H1 (cell line): ENCODE results near the gene WDR45B. TPM values are rescaled to one million over a fixed set of nuclear protein-coding genes. Genes with fewer than 3 reads are reported as not detected.

Source experiments
- CTCF ChIA-PET: fragments of 300-600 bp; sonication (Branson Sonifier 250); formaldehyde crosslinking; loops from one replicate; lab custom pipeline; 2021; ENCODE audit not compliant: partially characterized antibody; lab: Charles Lee
- POLR2A ChIA-PET: fragments of 300-600 bp; sonication (Branson Sonifier 250); formaldehyde crosslinking; loops from one replicate; lab custom pipeline; 2021; ENCODE audit warnings: inconsistent platforms; ENCODE audit not compliant: partially characterized antibody; lab: Charles Lee
- DNase-seq, 2 experiments: peaks; one replicate each; pipeline versions ENCODE4 v3.0.0 to v3.0.0-alpha.2; 2010 to 2022; ENCODE audit warnings: low spot score in 2 of 2, low read depth in 1 of 2, mixed read lengths in 1 of 2
- FAIRE-seq: peaks from 2 replicates; lab custom pipeline; 2011; peaks lifted over from hg19 to GRCh38; lab: Jason Lieb, UNC
- H2AFZ ChIP-seq: 2 replicates; pipeline ENCODE4 v1.8.1; 2012; ENCODE audit warnings: low read length, inconsistent platforms
- H2AK5ac ChIP-seq: 2 replicates; pipeline ENCODE4 v1.6.1; 2013; ENCODE audit warnings: low read depth, low read length
- H2BK120ac ChIP-seq: replicated peaks from 2 replicates; pipeline ENCODE3; 2013; ENCODE audit warnings: low read depth, low read length, inconsistent platforms
- H2BK12ac ChIP-seq: 2 replicates; pipeline ENCODE4 v1.6.1; 2013; ENCODE audit warnings: low read depth, low read length
- H2BK15ac ChIP-seq: 2 replicates; pipeline ENCODE4 v1.6.1; 2013; ENCODE audit warnings: low read length
- H2BK20ac ChIP-seq: 2 replicates; pipeline ENCODE4 v1.6.1; 2013; ENCODE audit warnings: low read length
- H2BK5ac ChIP-seq: 2 replicates; pipeline ENCODE4 v1.6.1; 2013; ENCODE audit warnings: low read depth, low read length
- H3K14ac ChIP-seq: 2 replicates; pipeline ENCODE4 v1.6.1; 2013; ENCODE audit warnings: inconsistent platforms; ENCODE audit not compliant: insufficient read length
- H3K18ac ChIP-seq: 2 replicates; pipeline ENCODE4 v1.6.1; 2013; ENCODE audit warnings: low read length; ENCODE audit errors: extremely low read depth
- H3K23ac ChIP-seq: 2 replicates; pipeline ENCODE4 v1.6.1; 2013; ENCODE audit warnings: inconsistent platforms; ENCODE audit not compliant: insufficient read length
- H3K23me2 ChIP-seq: 2 replicates; pipeline ENCODE4 v1.6.1; 2013; ENCODE audit warnings: low read depth, low read length
- H3K27ac ChIP-seq: 2 replicates; pipeline ENCODE4 v1.6.1; 2011; ENCODE audit warnings: low read depth, low read length, inconsistent platforms
- H3K27me3 ChIP-seq, 4 experiments: replicated peaks in 1 of 4; 1 replicate in 1 of 4; 2 replicates in 3 of 4; pipeline versions ENCODE4 v1.6.1 to v1.8.1; 2011 to 2013; ENCODE audit warnings: low read length in 3 of 4, mild to moderate bottlenecking in 3 of 4, inconsistent platforms in 2 of 4, mixed read lengths in 2 of 4, moderate library complexity in 1 of 4; ENCODE audit not compliant: control insufficient read depth in 3 of 4, insufficient read depth in 3 of 4; ENCODE audit errors: extremely low read depth in 1 of 4
- H3K36me3 ChIP-seq, 4 experiments: 2 replicates each; pipeline versions ENCODE4 v1.6.1 to v1.8.1; 2011 to 2013; ENCODE audit warnings: mild to moderate bottlenecking in 4 of 4, low read length in 3 of 4, moderate library complexity in 2 of 4, control low read depth in 1 of 4, inconsistent platforms in 1 of 4; ENCODE audit not compliant: insufficient read depth in 4 of 4, control insufficient read depth in 2 of 4
- H3K4ac ChIP-seq: replicated peaks from 2 replicates; pipeline ENCODE3; 2013; ENCODE audit warnings: low read length, low read depth, mixed read lengths, inconsistent platforms; ENCODE audit not compliant: insufficient read length
- H3K4me1 ChIP-seq, 4 experiments: replicated peaks in 1 of 4; 1 replicate in 1 of 4; 2 replicates in 3 of 4; pipeline versions ENCODE4 v1.6.1 to v1.8.1; 2011 to 2013; ENCODE audit warnings: low read length in 3 of 4, inconsistent platforms in 2 of 4, mixed read lengths in 1 of 4; ENCODE audit not compliant: insufficient read depth in 4 of 4, control insufficient read depth in 3 of 4
- H3K4me2 ChIP-seq, 2 experiments: 2 replicates each; pipeline versions ENCODE4 v1.6.1 to v1.8.1; 2011 to 2013; ENCODE audit warnings: low read depth in 2 of 2, low read length in 2 of 2, control low read depth in 1 of 2, inconsistent platforms in 1 of 2, mild to moderate bottlenecking in 1 of 2; ENCODE audit not compliant: insufficient read depth in 1 of 2
- H3K4me3 ChIP-seq, 4 experiments: fragments of 200-600, 300-600 bp in 1 of 4; sonication (generic), shearing (Covaris generic), sonication (Bioruptor Twin) in 1 of 4; 2 replicates each; pipeline versions ENCODE4 v1.5.1 to v1.8.1; 2011 to 2016; ENCODE audit warnings: low read length in 4 of 4, low read depth in 3 of 4, control low read depth in 2 of 4, inconsistent platforms in 2 of 4, mild to moderate bottlenecking in 2 of 4, mixed read lengths in 1 of 4, moderate library complexity in 1 of 4; ENCODE audit not compliant: insufficient read depth in 2 of 4; ENCODE audit errors: extremely low read depth in 1 of 4
- H3K56ac ChIP-seq: replicated peaks from 2 replicates; pipeline ENCODE3; 2013; ENCODE audit warnings: low read depth, mild to moderate bottlenecking, mixed read lengths, low read length, inconsistent platforms; ENCODE audit not compliant: insufficient read length
- H3K79me1 ChIP-seq: 2 replicates; pipeline ENCODE4 v1.6.1; 2013; ENCODE audit warnings: low read depth, low read length, control low read depth
- H3K79me2 ChIP-seq, 2 experiments: 2 replicates each; pipeline versions ENCODE4 v1.6.1 to v1.8.1; 2012 to 2013; ENCODE audit warnings: low read length in 2 of 2, mild to moderate bottlenecking in 2 of 2, inconsistent platforms in 1 of 2; ENCODE audit not compliant: insufficient read depth in 2 of 2, control insufficient read depth in 1 of 2
- H3K9ac ChIP-seq, 4 experiments: replicated peaks in 1 of 4; 1 replicate in 1 of 4; 2 replicates in 3 of 4; pipeline versions ENCODE4 v1.6.1 to v1.8.1; 2011 to 2013; ENCODE audit warnings: low read depth in 3 of 4, low read length in 3 of 4, control low read depth in 2 of 4, mild to moderate bottlenecking in 2 of 4, moderate library complexity in 2 of 4, inconsistent platforms in 1 of 4; ENCODE audit errors: extremely low read depth in 1 of 4
- H3K9me3 ChIP-seq, 2 experiments: 2 replicates each; pipeline versions ENCODE4 v1.6.1 to v1.8.1; 2012 to 2013; ENCODE audit warnings: mild to moderate bottlenecking in 2 of 2, moderate library complexity in 2 of 2, control low read depth in 1 of 2, inconsistent platforms in 1 of 2, low read depth in 1 of 2, low read length in 1 of 2, mixed read lengths in 1 of 2; ENCODE audit not compliant: insufficient read depth in 2 of 2
- H4K20me1 ChIP-seq, 2 experiments: replicated peaks in 1 of 2; 2 replicates each; pipeline versions ENCODE3 to v1.8.1; 2011 to 2013; ENCODE audit warnings: inconsistent platforms in 2 of 2, low read length in 2 of 2, mild to moderate bottlenecking in 1 of 2; ENCODE audit not compliant: insufficient read depth in 2 of 2, control insufficient read depth in 1 of 2
- H4K5ac ChIP-seq: 2 replicates; pipeline ENCODE4 v1.6.1; 2013; ENCODE audit warnings: low read length, low read depth, mixed read lengths, inconsistent platforms; ENCODE audit not compliant: insufficient read length
- H4K8ac ChIP-seq: 2 replicates; pipeline ENCODE4 v1.8.0; 2013; ENCODE audit warnings: mild to moderate bottlenecking, moderate library complexity, low read length, inconsistent platforms; ENCODE audit not compliant: insufficient read depth; ENCODE audit errors: extremely low read depth
- H4K91ac ChIP-seq: replicated peaks from 2 replicates; pipeline ENCODE3; 2013; ENCODE audit warnings: low read length, mixed read lengths, inconsistent platforms; ENCODE audit not compliant: insufficient read length
- EP300 ChIP-seq, 2 experiments: IDR thresholded peaks; 1 replicate in 1 of 2; 2 replicates in 1 of 2; pipeline ENCODE4 v1.6.1; 2011 to 2012; ENCODE audit warnings: low read depth in 2 of 2, low read length in 2 of 2, mild to moderate bottlenecking in 2 of 2, borderline replicate concordance in 1 of 2, inconsistent platforms in 1 of 2, moderate library complexity in 1 of 2
- WGBS, 2 experiments: shearing (Covaris generic) in 1 of 2; methylation state at CpG; one replicate each; pipeline versions ENCODE4 v1.1.6 to v1.1.7; 2013 to 2015; ENCODE audit warnings: low lambda C conversion rate in 2 of 2, mixed read lengths in 2 of 2, inconsistent platforms in 1 of 2, low coverage in 1 of 2, missing lambda C conversion rate in 1 of 2; ENCODE audit not compliant: insufficient replicate concordance in 2 of 2, insufficient coverage in 1 of 2, insufficient read length in 1 of 2; ENCODE audit errors: extremely low coverage in 1 of 2, missing lambda C conversion rate in 1 of 2; 5-methylcytosine and 5-hydroxymethylcytosine counted together
- polyA plus RNA-seq, 7 experiments: library from polyadenylated mRNA; depleted of rRNA in 3 of 7; stranded (reverse) in 5 of 7; unstranded in 2 of 7; fragments of >200 nt in 5 of 7; fragments of 200-250 nt in 2 of 7; gene quantifications; 1 replicate in 5 of 7; 2 replicates in 1 of 7; 4 replicates in 1 of 7; pipeline versions ENCODE4 v1.2.1 to v1.2.3, GENCODE V29; 2011 to 2013; ENCODE audit warnings: missing spikeins in 2 of 7, mixed read lengths in 2 of 7
- total RNA-seq: library from RNA; stranded (reverse); fragmentation: NEBNext Ultra II Directional; extraction: Animal tissue kit (Norgen Biotek cat#: 25700); gene quantifications from 2 replicates; pipeline ENCODE4 v1.2.1, GENCODE V29; 2021
- TF ChIP-seq, protein P1 (sequence below): IDR thresholded peaks from 2 replicates; pipeline ENCODE4 v1.6.1; 2011; ENCODE audit warnings: low read length, improper control_type of control experiment

WDR45B gene
- total and polyA plus RNA-seq, 2 of the 8 experiments (the other 6 are each of a cell fraction or from before 2014, with no cell fraction given), result 82.0 to 100 TPM

DNA sequence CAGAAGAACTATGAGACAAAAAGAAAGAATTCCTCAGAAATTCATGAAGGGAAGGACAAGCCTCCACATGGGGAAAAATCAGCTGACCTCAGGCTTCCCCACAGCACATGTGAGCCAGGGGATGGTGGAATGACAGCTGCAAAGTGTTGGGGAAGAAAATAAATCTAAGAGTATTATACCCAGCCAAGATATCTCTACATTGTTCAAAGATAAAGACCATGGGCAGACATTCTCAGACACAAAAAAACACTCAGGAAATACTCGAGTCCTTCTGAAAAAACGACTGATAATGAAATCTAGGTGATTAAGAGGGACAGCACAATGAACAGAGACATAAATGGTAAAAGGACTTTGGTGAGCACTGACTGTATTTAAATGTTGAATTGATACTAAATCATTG, 46.4 kb upstream of the WDR45B start:
- no peak overlapping the region for H3K18ac ChIP-seq
- H3K23ac ChIP-seq, result no peak overlapping the region
- no peak overlapping the region for H4K8ac ChIP-seq
- no peak overlapping the region for H3K4me2 ChIP-seq
- no peak for FAIRE-seq
- POLR2A ChIA-PET, result interaction anchor here (1.0 kb wide), 1 partner anchor 10 kb away, joined by 3 read pairs; no protein-coding TSS in a partner anchor
- H2BK20ac ChIP-seq, result no peak overlapping the region
- no peak overlapping the region for H2BK15ac ChIP-seq
- H3K9ac ChIP-seq, result no peak overlapping the region
- peaks cover 16 to 27% (median 23%) of the 10 kb centered on the region in 4 experiments for H3K27me3 ChIP-seq
- H3K4ac ChIP-seq, result no peak overlapping the region
- H3K23me2 ChIP-seq, result peaks cover 8% of the 10 kb centered on the region; the same call in 1 of the 2 replicates
- H3K4me1 ChIP-seq, result peaks cover 0 to 11% (median 6%) of the 10 kb centered on the region in 4 experiments; a peak in 4 of 7 replicates
- CTCF ChIA-PET, result interaction anchor here (0.6 to 1.7 kb wide), 4 partner anchors 15 to 26 kb away, joined by 3 to 6 read pairs (median 6); partner anchors contain the start of gene FN3KRP
- no peak overlapping the region for H3K14ac ChIP-seq
- H4K91ac ChIP-seq, result no peak overlapping the region
- no peaks in the 10 kb centered on the region; a peak in 1 of 8 replicates for H3K36me3 ChIP-seq
- H3K27ac ChIP-seq, result no peak overlapping the region
- no peaks in the 10 kb centered on the region for H3K79me2 ChIP-seq
- no peak for DNase-seq
- no peaks in the 10 kb centered on the region for H3K9me3 ChIP-seq
- no peak overlapping the region for H3K4me3 ChIP-seq
- no peak overlapping the region for H2BK5ac ChIP-seq
- no peak overlapping the region for H2BK120ac ChIP-seq
- no peak overlapping the region for H2AK5ac ChIP-seq
- no peak overlapping the region for H2AFZ ChIP-seq
- H3K79me1 ChIP-seq, result no peaks in the 10 kb centered on the region
- no peak overlapping the region for H2BK12ac ChIP-seq
- H3K56ac ChIP-seq, result no peak overlapping the region
- peaks cover 0 to 9% of the 10 kb centered on the region in 2 experiments for H4K20me1 ChIP-seq
- 77% methylated on average over 2 of the region's 2 CpGs; no CpG with 5 or more reads in 1 of the 2 experiments for WGBS, 2 experiments
- H4K5ac ChIP-seq, result no peak overlapping the region
- TF ChIP-seq EP300 (IDR thresholded peaks at IDR 0.05; ENCODE audit: borderline replicate concordance in 1 of 2, low read depth in 2 of 2, low read length in 2 of 2), result no peak
- TF ChIP-seq, protein P1, sequence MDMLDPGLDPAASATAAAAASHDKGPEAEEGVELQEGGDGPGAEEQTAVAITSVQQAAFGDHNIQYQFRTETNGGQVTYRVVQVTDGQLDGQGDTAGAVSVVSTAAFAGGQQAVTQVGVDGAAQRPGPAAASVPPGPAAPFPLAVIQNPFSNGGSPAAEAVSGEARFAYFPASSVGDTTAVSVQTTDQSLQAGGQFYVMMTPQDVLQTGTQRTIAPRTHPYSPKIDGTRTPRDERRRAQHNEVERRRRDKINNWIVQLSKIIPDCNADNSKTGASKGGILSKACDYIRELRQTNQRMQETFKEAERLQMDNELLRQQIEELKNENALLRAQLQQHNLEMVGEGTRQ, result no peak
